ENCODE measurements around the gene DNPH1.

DNPH1 gene

DNA sequence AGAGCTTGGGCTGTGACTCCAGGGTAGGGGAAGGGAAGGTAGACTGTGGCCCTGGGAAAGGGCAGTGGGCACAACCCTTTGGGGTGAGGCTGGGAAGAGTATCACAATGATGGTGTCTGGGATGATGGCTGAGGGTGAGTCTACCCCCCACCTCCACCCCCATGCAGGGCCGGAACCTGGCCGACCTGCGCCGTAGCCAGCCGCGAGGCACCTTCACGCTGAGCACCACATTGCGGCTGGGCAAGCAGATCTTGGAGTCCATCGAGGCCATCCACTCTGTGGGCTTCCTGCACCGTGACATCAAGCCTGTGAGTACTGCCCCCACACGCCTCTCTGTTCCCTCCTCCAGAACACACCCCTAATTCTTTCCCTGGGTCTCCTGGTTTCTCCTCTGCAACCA is 24.1 kb upstream of the DNPH1 start:
- TF ChIP-seq CTCF (IDR thresholded peaks at IDR 0.05; ENCODE audit: control insufficient read depth, insufficient read depth, low read depth, low read length, missing control alignments), result no peak
- no peak overlapping the region for H3K4me3 ChIP-seq (ENCODE audit: control insufficient read depth, low read depth, low read length)
- DNase-seq (ENCODE audit: low read depth), result no peak

DNA sequence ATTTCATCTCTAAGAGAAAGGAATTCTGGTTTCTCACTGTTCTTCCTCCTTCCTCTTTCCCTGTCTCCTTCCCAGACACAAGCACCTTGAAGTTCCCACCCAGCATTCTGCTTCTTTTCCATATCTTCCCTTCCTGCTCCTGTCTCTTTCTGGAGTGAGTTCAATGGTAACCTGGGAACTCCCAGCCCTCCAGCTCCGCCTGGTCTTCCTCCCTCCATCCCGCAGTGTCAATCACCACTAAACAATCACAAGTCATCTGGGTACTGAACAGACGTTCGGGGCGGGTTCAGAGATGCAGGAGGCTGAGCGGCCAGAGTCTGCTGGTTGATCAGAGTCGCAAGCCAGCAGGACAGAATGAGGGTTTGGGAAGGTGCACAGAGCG is 21.7 kb upstream of the DNPH1 start:
- TF ChIP-seq CTCF (IDR thresholded peaks at IDR 0.05; ENCODE audit: control insufficient read depth, insufficient read depth, low read depth, low read length, missing control alignments), result no peak
- no peak for DNase-seq (ENCODE audit: low read depth)
- H3K4me3 ChIP-seq (ENCODE audit: control insufficient read depth, low read depth, low read length), result no peak overlapping the region

DNA sequence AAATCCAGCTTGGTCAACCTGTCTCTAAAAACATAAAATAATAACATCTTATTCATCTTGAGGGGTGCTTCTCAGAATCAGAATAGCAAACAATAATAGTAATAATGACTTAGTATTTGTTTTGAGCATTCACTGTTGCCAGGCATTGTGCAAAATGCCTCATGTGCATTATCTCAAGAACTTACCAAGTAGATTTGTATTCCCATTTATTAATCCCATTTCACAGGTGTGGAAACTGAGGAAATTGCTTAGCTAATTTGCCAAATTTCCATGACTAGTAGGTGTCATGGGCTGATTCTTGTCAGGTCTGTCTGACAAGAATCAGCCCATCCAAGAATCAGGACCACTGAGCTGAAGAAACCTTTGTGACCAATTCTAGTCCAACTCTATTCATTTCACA is 19.5 kb upstream of the DNPH1 start:
- TF ChIP-seq CTCF (IDR thresholded peaks at IDR 0.05; ENCODE audit: control insufficient read depth, insufficient read depth, low read depth, low read length, missing control alignments), result no peak
- H3K4me3 ChIP-seq (ENCODE audit: control insufficient read depth, low read depth, low read length), result no peak overlapping the region
- no peak for DNase-seq (ENCODE audit: low read depth)

GRCh38 chr6:43248101-43248500 is 18.8 kb upstream of the DNPH1 start:
- no peak for TF ChIP-seq CTCF (IDR thresholded peaks at IDR 0.05; ENCODE audit: control insufficient read depth, insufficient read depth, low read depth, low read length, missing control alignments)
- H3K4me3 ChIP-seq (ENCODE audit: control insufficient read depth, low read depth, low read length), result no peak overlapping the region
- no peak for DNase-seq (ENCODE audit: low read depth)

DNA sequence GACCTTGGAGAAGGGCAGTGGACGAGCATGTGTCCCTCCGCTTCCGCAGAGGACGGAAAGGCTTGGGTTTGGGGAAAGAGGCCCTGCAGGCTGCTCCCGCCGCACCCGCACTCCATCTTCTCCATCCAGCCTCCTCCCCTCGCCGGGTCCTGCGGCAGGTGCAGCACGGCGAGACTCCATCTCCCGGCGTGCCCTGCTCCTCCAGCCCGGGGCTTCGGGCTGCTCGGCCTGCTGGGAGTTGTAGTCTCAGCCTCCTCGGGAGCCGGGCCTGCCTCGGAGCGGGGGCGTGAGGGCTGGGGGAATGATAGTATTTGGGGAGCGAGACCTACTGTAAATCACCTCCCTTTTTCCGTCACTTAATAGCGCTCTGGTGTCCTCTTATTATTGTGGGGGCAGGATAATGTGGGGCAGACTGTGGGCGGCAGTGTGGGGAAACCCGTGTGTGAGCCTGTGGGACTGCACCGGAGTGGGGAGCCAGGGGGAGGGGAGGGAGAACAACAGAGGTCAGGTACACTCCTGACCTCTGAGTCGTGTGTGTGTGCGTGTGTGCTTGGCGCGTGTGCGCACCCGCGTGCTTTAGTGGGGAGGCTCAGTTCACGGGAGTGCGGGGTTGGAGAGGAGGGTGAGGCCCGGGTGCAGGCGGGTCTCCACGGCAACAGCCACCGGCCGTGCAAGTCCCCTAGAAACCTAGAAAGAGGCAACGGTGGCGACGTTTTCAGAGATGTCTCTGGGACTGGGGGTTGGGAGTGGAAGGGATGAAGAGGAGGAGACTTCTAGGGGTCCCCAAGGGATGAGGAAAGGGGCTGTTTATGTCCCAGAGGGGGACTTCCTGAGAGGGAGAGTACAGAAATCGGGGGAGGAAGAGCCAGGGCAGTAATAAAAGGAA is 18.1 kb upstream of the DNPH1 start:
- H3K4me3 ChIP-seq (ENCODE audit: control insufficient read depth, low read depth, low read length), result peak overlapping the region; percentile 40
- no peak for TF ChIP-seq CTCF (IDR thresholded peaks at IDR 0.05; ENCODE audit: control insufficient read depth, insufficient read depth, low read depth, low read length, missing control alignments)
- DNase-seq (ENCODE audit: low read depth), result no peak

- peak overlapping the region; percentile 40 for H3K4me3 ChIP-seq (ENCODE audit: control insufficient read depth, low read depth, low read length)
- TF ChIP-seq CTCF (IDR thresholded peaks at IDR 0.05; ENCODE audit: control insufficient read depth, insufficient read depth, low read depth, low read length, missing control alignments), result no peak
- no peak for DNase-seq (ENCODE audit: low read depth)
These were observed 17.2 kb upstream of the DNPH1 start for GRCh38 chr6:43246301-43247113.

Measured in AG09309 (cell line).